Ovary (tissue), 3 donors: ENCODE data around the gene SECTM1.

Source experiments
- CTCF ChIP-seq, 3 donors: fragments of 450-650 bp in 2 of 3; fragments of 200-600 bp in 1 of 3; IDR thresholded peaks; one replicate each; pipeline versions ENCODE4 v1.5.1 to v1.8.0; 2016 to 2022; ENCODE audit warnings: antibody characterized with exemption in 3 of 3, mild to moderate bottlenecking in 1 of 3
- EP300 ChIP-seq: sonication (generic); formaldehyde crosslinking; IDR thresholded peaks from one replicate; pipeline ENCODE4 v1.6.1; 2017; ENCODE audit warnings: antibody characterized with exemption
- POLR2A ChIP-seq: fragments of 450-650 bp; IDR thresholded peaks from one replicate; pipeline ENCODE4 v1.6.1; 2017; ENCODE audit warnings: antibody characterized with exemption, mild to moderate bottlenecking, moderate library complexity
- donor health status: DM: no; HTN: no; CAD: no.

GRCh38 chr17:82346342-82347300, 13.1 kb upstream of the SECTM1 start:
- TF ChIP-seq POLR2A (no peak), CTCF (IDR thresholded peaks at IDR 0.05) (no peak), EP300 (no peak)
